Measurements from ENCODE around the gene ZNG1B. TPM values are rescaled to one million over a fixed set of nuclear protein-coding genes. Genes with fewer than 3 reads are reported as not detected.

The ZNG1B gene
- total and polyA plus RNA-seq, 9 of the 15 experiments (the other 6 are each of a cell fraction or from before 2014, with no cell fraction given): 37.4 to 108 (median 45.0) TPM

DNA sequence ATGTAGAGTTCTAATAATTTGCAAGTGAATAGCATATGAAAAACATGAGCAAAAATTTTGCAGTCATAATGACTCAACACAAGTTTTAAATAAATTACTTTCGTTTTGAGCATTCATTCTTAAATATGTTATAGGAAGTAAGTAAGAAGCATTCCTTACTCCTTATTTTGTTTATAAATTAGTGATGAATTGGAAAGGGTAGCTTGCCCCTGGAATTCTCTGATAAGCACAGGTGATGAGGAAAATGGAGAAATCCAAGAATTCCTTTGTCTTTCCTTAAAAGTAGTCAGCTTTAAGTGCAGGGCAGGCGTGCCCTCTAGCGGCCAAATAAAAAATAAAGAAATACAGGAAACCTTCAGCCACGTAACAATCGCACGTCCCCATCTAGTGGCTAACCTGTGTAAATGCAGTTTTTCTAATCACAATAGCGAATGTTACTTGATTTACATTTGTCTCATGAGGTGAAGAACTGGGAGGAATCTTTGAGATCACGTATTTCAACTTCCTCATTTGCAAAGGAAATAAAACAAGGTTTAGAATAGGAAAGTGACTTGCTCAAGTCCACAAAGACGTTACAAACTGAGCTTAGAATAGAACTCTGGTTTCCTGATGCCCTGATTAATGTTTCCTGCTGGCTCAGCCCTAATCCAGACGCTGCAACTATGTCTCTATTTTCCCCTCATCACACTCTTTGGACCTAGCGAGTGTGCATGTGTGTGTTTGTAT lies 47.2 kb upstream of the ZNG1B start (continued):
- TF ChIP-seq, protein P1, sequence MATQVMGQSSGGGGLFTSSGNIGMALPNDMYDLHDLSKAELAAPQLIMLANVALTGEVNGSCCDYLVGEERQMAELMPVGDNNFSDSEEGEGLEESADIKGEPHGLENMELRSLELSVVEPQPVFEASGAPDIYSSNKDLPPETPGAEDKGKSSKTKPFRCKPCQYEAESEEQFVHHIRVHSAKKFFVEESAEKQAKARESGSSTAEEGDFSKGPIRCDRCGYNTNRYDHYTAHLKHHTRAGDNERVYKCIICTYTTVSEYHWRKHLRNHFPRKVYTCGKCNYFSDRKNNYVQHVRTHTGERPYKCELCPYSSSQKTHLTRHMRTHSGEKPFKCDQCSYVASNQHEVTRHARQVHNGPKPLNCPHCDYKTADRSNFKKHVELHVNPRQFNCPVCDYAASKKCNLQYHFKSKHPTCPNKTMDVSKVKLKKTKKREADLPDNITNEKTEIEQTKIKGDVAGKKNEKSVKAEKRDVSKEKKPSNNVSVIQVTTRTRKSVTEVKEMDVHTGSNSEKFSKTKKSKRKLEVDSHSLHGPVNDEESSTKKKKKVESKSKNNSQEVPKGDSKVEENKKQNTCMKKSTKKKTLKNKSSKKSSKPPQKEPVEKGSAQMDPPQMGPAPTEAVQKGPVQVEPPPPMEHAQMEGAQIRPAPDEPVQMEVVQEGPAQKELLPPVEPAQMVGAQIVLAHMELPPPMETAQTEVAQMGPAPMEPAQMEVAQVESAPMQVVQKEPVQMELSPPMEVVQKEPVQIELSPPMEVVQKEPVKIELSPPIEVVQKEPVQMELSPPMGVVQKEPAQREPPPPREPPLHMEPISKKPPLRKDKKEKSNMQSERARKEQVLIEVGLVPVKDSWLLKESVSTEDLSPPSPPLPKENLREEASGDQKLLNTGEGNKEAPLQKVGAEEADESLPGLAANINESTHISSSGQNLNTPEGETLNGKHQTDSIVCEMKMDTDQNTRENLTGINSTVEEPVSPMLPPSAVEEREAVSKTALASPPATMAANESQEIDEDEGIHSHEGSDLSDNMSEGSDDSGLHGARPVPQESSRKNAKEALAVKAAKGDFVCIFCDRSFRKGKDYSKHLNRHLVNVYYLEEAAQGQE (IDR thresholded peaks at IDR 0.05; ENCODE audit: borderline replicate concordance): 0 out of 2 replicates have a peak, but pooled peaks have one; percentile 17
- TF ChIP-seq, protein P1 (CRISPR knock-in tag; IDR thresholded peaks at IDR 0.05; ENCODE audit: low read depth): no peak
- no peak for TF ChIP-seq YY1 (IDR thresholded peaks at IDR 0.05; ENCODE audit: borderline replicate concordance in 1 of 3, control insufficient read depth in 1 of 3, extremely low read depth in 1 of 3, insufficient read depth in 3 of 3, insufficient read length in 1 of 3, insufficient replicate concordance in 2 of 3, low read depth in 1 of 3, low read length in 2 of 3)
- peak; percentile 46 for TF ChIP-seq C11orf30 (IDR thresholded peaks at IDR 0.05; ENCODE audit: low read depth)
- TF ChIP-seq MAFG (tag; conservative IDR thresholded peaks at IDR 0.05): peak; percentile 38; the same call in 1 of the 2 replicates
- TF ChIP-seq NBN (IDR thresholded peaks at IDR 0.05; ENCODE audit: low read depth): 0 out of 2 replicates have a peak, but pooled peaks have one; percentile 51
- no peak for TF ChIP-seq POLR2B (IDR thresholded peaks at IDR 0.05; ENCODE audit: low read depth, partially characterized antibody)
- peak; percentile 91 to 95 (median 93) for TF ChIP-seq CTCF (IDR thresholded peaks at IDR 0.05 in 2 of 3, conservative IDR thresholded peaks at IDR 0.05 in 1 of 3; ENCODE audit: insufficient read depth in 2 of 3, low read depth in 1 of 3, low read length in 3 of 3)
